Measurements from ENCODE around the gene LHFPL6.

LHFPL6 gene

GRCh38 chr13:39510316-39510695 lies 92.7 kb downstream of the LHFPL6 start:
- H3K9ac ChIP-seq (ENCODE audit: low read length) = no peak overlapping the region
- H3K36me3 ChIP-seq (ENCODE audit: insufficient read depth, low read length) = no peaks in the 10 kb centered on the region
- H3F3A ChIP-seq (ENCODE audit: insufficient read depth, low read length) = no peaks in the 10 kb centered on the region
- H2AFZ ChIP-seq (ENCODE audit: low read length) = no peak overlapping the region
- H3K9me2 ChIP-seq (ENCODE audit: low read depth, low read length) = no peaks in the 10 kb centered on the region
- H3K4me3 ChIP-seq (ENCODE audit: low read depth, low read length, poor library complexity, severe bottlenecking) = no peak overlapping the region
- no peaks in the 10 kb centered on the region for H3K9me3 ChIP-seq (ENCODE audit: low read length)
- TF ChIP-seq CTCF (IDR thresholded peaks at IDR 0.05; ENCODE audit: low read length) (no peak), EZH2 (IDR thresholded peaks at IDR 0.05; ENCODE audit: borderline replicate concordance, low read length) (no peak)
- no peak overlapping the region for H3K27ac ChIP-seq (ENCODE audit: low read depth, low read length, poor library complexity, severe bottlenecking)
- H3K4me1 ChIP-seq (ENCODE audit: insufficient read depth, low read length, severe bottlenecking) = no peaks in the 10 kb centered on the region
- no peaks in the 10 kb centered on the region for H3K27me3 ChIP-seq (ENCODE audit: insufficient read depth, low read length)
- H3K79me2 ChIP-seq (ENCODE audit: insufficient read depth, low read length) = no peaks in the 10 kb centered on the region
- no peaks in the 10 kb centered on the region for H4K20me1 ChIP-seq (ENCODE audit: insufficient read depth, low read length)
- no peak overlapping the region for H3K4me2 ChIP-seq (ENCODE audit: low read length)

- Histone ChIP-seq H3K27ac (ENCODE audit: low read depth, low read length, poor library complexity, severe bottlenecking) (no peak overlapping the region), H3K4me3 (ENCODE audit: low read depth, low read length, poor library complexity, severe bottlenecking) (no peak overlapping the region), H3K4me2 (ENCODE audit: low read length) (no peak overlapping the region)
These were observed 93.2 kb downstream of the LHFPL6 start for GRCh38 chr13:39509616-39510315.

GRCh38 chr13:39506559-39507390 lies 96.2 kb downstream of the LHFPL6 start:
- H3K4me1 ChIP-seq (ENCODE audit: insufficient read depth, low read length, severe bottlenecking) = no peaks in the 10 kb centered on the region
- H4K20me1 ChIP-seq (ENCODE audit: insufficient read depth, low read length) = no peaks in the 10 kb centered on the region
- H2AFZ ChIP-seq (ENCODE audit: low read length) = no peak overlapping the region
- H3K4me2 ChIP-seq (ENCODE audit: low read length) = no peak overlapping the region
- H3K9me3 ChIP-seq (ENCODE audit: low read length) = no peaks in the 10 kb centered on the region
- no peaks in the 10 kb centered on the region for H3K36me3 ChIP-seq (ENCODE audit: insufficient read depth, low read length)
- no peak overlapping the region for H3K9ac ChIP-seq (ENCODE audit: low read length)
- H3K27ac ChIP-seq (ENCODE audit: low read depth, low read length, poor library complexity, severe bottlenecking) = no peak overlapping the region
- no peaks in the 10 kb centered on the region for H3K27me3 ChIP-seq (ENCODE audit: insufficient read depth, low read length)
- no peaks in the 10 kb centered on the region for H3K9me2 ChIP-seq (ENCODE audit: low read depth, low read length)
- H3K4me3 ChIP-seq (ENCODE audit: low read depth, low read length, poor library complexity, severe bottlenecking) = no peak overlapping the region
- no peaks in the 10 kb centered on the region for H3F3A ChIP-seq (ENCODE audit: insufficient read depth, low read length)
- TF ChIP-seq CTCF (IDR thresholded peaks at IDR 0.05; ENCODE audit: low read length) (no peak), EZH2 (IDR thresholded peaks at IDR 0.05; ENCODE audit: borderline replicate concordance, low read length) (no peak)
- no peaks in the 10 kb centered on the region for H3K79me2 ChIP-seq (ENCODE audit: insufficient read depth, low read length)

More at GRCh38 chr13:39509616-39510315, 93.2 kb downstream of the LHFPL6 start:
- H3K36me3 ChIP-seq (ENCODE audit: insufficient read depth, low read length) = no peaks in the 10 kb centered on the region
- H2AFZ ChIP-seq (ENCODE audit: low read length) = no peak overlapping the region
- H3F3A ChIP-seq (ENCODE audit: insufficient read depth, low read length) = no peaks in the 10 kb centered on the region
- no peaks in the 10 kb centered on the region for H3K79me2 ChIP-seq (ENCODE audit: insufficient read depth, low read length)
- H4K20me1 ChIP-seq (ENCODE audit: insufficient read depth, low read length) = no peaks in the 10 kb centered on the region
- H3K27me3 ChIP-seq (ENCODE audit: insufficient read depth, low read length) = no peaks in the 10 kb centered on the region
- no peaks in the 10 kb centered on the region for H3K9me3 ChIP-seq (ENCODE audit: low read length)
- no peaks in the 10 kb centered on the region for H3K9me2 ChIP-seq (ENCODE audit: low read depth, low read length)
- no peak overlapping the region for H3K9ac ChIP-seq (ENCODE audit: low read length)
- TF ChIP-seq EZH2 (IDR thresholded peaks at IDR 0.05; ENCODE audit: borderline replicate concordance, low read length) = no peak
- TF ChIP-seq CTCF (IDR thresholded peaks at IDR 0.05; ENCODE audit: low read length) = no peak
- no peaks in the 10 kb centered on the region for H3K4me1 ChIP-seq (ENCODE audit: insufficient read depth, low read length, severe bottlenecking)

All from OCI-LY1 (cell line).